Stimulated activated naive CD8-positive, alpha-beta T cell treated with anti-CD3 and anti-CD28 coated beads, Interleukin-15, Interleukin-2, amounts not matched to agents 100 U/mL and 50 U/mL, for 24 hours (primary cell): Measurements from ENCODE around the gene TACC2.
"Not testable (repeated sequence)": the region's sequence is repeated elsewhere in the genome, so short reads cannot be mapped to it uniquely, and the experiment has no call there.

ENCODE experiments used
- ATAC-seq: fragments of 150-1000 bp; cut with Tn5 transposase; one replicate; pipeline ENCODE4 v1.10.0; 2021
- DNase-seq: peaks from one replicate; pipeline ENCODE4 v3.0.0; 2021

The TACC2 gene

DNA sequence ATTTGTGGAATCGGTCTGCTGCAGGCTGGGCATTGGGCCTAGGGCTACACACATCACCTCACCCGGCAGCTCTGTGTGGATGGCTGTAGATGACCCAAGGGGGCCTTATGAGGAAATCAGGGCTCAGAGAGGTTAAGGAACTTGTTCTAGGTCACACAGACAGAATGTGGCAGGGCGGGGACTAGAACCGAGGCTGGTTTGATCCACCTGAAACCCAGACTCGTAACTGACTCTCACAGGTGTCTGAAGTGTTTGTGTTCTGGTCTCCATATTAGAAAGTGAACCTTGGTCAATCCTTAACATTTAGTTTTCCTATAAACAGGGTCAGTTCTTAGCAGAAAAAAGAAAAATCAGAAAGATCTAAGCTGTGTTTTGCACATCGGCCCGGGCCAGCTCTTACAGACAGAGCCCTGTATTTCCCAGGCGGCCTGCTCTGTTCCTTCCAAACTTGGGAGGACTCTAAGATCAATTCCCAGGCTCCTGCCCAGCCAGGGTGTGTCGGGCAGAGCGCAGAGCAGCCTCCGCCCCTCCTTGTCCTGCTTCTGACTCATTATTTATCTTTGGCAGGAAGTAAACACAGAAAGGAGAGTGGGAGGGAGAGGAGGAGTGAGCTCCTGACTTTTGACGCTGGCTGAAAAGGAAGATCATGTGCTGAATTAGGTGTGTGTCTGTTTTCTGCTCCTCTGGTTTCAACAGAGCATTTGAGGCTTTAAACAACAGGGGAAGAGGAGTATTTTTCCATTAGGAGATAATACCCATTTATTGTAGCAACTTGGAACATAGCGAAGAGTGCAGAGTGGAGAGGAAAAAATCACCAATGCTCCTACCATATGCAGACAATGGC is 74.1 kb downstream of the TACC2 start:
- no peak for DNase-seq
- ATAC-seq, result no peak

DNA sequence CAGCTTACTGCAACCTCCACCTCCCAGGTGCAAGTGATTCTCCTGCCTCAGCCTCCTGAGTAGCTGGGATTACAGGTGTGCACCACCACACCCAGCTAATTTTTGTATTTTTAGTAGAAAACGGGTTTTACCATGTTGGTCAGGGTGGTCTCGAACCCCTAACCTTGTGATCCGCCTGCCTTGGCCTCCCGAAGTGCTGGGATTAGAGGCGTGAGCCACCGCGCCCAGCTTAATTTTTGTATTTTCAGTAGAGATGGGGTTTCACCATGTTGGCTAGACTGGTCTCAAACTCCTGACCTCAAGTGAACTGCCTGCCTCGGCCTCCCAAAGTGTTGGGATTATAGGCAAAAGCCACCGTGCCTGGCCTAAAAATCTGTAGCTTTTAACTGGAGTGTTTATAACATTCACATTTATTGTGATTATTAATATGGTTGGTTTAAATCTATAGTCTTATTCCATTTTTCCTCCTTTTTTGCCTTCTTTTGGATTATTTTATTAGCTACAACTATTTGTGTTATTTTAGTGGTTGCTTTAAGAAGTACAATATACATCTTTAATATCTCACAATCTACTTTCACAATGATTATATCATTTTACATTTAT is 77.5 kb downstream of the TACC2 start:
- not testable (repeated sequence) for ATAC-seq, DNase-seq

DNA sequence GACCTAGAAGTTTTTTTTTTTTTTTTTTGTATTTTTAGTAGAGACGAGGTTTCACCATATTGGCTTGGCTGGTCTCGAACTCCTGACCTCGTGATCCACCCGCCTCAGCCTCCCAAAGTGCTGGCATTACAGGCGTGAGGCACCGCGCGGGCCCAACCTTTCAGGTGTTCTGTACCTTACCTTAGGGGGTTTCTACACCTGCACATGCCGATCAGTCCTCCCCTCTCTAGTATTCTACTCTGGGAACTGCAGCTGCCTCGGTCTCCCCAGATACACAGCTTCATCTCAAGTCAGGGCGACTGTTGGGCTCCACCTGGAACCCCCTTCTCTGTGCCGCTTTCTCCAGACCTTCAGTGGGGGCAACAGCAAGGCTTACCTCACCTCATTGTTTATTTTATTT is 79.9 kb downstream of the TACC2 start:
- DNase-seq (no peak), ATAC-seq (no peak)

DNA sequence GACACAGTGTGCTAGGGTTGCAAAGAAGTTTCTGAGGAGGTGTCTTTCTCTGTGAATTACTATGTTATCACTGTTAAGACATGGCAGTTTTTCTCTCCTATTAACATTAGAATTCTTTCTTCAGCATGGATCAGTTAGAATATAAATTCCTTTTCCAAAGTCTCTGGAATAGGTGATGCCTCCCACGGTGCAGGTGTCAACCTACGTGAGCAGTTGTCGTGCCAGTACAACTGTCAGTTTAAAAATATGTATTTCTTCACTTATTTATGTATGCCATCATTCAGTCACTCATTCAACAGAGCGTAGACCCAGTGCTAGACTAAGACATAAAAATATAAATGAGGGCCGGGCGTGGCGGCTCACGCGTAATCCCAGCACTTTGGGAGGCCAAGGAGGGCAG is 83.5 kb downstream of the TACC2 start:
- no peak for ATAC-seq
- no peak for DNase-seq

DNA sequence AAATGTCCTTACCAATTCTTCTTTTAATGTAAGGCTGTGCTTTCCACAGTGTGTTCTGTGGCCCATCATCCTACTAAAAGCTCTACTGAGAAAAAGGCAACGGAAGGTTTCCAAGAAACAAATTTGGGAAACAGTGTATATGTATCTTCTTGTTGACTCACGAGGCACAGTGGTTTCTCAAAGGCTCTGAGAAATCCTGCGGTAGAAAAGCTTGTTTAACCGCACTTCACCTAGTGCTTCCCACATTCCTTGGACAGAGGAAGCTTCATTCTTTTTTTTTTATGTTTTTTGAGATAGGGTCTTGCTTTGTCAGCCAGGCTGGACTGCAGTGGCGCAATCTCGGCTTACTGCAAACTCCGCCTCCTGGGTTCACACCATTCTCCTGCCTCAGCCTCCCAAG is 84.5 kb downstream of the TACC2 start:
- DNase-seq, result no peak
- no peak for ATAC-seq

DNA sequence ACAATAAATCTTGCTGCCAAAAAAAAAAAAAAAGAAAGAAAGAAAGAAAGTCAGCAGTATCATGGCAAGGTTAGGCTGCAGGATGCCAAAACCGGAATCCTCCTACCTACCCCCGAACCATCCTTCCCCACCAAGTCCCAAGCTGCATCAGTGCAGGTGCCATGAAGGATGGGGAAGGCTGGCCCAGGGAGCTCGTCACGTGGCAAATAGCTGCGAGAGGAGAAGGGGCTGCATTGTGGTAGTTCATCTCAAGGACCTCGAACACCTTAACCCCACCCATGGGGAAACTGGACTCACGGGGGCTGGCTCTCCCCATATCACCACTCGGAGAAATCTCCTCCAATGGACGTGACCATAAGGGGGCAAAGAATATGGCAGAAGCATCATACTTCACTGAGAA is 86.2 kb downstream of the TACC2 start:
- no peak for ATAC-seq
- DNase-seq, result no peak

DNA sequence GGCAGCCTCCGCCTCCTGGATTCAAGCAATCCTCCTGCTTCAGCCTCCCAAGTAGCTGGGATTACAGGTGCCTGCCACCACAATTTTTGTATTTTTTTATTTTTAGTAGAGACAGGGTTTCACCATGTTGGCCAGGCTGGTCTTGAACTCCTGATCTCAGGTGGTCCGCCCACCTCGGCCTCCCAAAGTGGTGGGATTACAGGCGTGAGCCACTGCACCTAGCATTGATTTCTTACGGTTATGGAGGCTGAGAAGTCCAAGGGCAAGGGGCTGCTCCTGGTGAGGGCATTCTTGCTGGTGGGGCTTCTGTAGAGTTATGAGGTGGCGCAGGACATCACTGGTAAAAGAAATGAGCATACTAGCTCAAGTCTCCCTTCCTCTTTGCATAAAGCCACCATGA is 86.9 kb downstream of the TACC2 start:
- not testable (repeated sequence) for ATAC-seq, DNase-seq

DNA sequence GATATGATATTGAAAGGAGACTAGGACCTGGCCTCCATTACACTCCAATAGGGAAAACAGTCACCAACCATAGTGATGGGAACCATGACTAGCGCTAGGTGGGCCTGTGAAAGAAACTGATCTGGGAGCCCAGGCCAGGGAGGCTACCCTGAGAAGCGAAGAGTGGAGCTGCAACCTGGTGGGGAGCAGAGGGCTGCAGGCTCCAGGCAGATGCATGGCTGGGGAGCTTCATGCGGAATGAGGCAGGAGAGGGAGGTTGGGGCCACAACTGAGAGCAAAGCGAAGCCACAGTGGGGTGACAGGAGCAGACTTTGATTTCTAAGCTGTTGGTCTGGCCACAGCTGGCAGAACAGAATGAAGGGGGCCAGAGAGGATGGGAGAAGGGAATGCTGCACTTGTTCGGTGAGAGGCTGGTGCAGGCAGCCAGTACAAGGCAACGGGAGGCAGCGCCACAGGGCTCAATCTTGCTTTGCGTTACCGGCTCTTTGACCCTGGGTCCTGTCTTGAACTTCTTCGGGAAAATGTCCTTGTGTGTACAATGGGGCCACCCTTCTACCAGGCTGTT is 88.4 kb downstream of the TACC2 start:
- DNase-seq (no peak), ATAC-seq (no peak)

DNA sequence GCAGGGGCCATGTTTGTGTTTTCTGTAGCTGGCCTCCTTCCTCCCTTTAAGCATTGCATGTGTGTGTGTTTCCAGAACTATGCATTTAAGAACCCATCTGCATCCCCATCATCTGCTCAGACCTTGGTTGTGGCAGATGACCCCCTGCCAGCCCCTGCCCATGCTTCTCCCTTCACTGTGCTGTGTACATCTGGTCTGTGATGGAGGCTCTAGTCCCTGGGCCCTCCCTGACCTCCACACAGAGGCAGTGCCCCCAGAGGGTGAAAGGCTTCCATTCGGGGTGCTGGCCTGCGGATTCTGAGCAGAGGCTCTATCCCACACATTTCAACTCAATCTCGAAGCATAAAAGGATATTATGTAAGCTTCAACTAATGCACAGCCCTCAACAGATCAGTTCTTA is 89.4 kb downstream of the TACC2 start:
- no peak for DNase-seq
- ATAC-seq, result no peak

DNA sequence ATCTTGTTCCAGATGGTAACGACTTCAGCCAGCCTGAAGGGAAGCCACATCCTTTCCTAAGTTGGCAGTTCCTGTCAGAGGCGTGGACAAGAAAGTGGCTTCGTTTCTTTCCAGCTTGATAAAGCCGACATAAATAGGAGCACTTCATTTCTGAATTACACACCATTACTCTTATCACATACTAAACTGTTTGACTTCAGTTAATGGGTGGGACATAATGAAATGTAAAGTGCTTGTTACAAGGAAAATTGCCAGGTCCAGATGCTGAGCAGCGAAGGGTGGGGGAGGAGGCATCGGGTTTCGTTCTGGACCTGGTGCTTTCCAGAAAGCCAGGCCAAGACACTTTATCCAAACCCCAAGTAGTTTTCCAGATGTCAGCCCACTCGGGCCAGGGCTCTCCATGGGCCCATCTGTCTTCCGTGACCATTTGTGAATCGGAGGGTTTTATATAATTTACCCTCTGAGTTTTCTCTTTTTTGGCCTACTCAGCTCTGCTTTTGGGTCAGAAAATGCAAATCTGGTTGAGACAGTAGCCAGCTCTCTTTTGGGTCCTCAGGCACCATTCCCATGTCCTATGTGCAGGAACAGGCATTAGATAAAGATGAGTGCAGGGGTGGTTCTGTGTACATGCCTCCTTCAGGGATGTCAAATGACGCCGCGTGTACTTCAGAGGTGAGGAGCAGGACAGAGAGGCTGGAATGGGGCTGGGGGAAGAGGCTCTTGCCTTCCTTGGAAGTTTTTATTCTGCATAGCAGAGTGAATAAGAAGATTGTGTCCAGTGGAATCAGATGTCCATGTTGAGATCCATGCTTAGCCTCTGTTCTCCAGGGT is 90.2 kb downstream of the TACC2 start:
- no peak for ATAC-seq
- no peak for DNase-seq

DNA sequence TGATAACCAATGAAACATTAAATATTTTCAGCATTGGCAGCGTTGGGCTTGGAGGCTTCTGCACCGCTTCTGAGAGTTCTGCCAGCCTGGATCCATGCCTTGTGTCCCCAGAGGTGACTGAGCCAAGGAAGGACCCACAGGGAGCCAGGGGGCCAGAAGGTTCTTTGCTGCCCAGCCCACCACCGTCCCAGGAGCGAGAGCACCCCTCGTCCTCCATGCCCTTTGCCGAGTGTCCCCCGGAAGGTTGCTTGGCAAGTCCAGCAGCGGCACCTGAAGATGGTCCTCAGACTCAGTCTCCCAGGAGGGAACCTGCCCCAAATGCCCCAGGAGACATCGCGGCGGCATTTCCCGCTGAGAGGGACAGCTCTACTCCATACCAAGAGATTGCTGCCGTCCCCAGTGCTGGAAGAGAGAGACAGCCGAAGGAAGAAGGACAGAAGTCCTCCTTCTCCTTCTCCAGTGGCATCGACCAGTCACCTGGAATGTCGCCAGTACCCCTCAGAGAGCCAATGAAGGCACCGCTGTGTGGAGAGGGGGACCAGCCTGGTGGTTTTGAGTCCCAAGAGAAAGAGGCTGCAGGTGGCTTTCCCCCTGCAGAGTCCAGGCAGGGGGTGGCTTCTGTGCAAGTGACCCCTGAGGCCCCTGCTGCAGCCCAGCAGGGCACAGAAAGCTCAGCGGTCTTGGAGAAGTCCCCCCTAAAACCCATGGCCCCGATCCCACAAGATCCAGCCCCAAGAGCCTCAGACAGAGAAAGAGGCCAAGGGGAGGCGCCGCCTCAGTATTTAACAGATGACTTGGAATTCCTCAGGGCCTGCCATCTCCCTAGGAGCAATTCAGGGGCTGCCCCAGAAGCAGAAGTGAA is 93.9 kb downstream of the TACC2 start:
- no peak for DNase-seq
- ATAC-seq, result no peak

DNA sequence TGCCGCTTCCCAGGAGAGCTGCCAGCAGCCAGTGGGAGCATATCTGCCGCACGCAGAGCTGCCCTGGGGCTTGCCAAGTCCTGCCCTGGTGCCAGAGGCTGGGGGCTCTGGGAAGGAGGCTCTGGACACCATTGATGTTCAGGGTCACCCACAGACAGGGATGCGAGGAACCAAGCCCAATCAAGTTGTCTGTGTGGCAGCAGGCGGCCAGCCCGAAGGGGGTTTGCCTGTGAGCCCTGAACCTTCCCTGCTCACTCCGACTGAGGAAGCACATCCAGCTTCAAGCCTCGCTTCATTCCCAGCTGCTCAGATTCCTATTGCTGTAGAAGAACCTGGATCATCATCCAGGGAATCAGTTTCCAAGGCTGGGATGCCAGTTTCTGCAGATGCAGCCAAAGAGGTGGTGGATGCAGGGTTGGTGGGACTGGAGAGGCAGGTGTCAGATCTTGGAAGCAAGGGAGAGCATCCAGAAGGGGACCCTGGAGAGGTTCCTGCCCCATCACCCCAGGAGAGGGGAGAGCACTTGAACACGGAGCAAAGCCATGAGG is 94.6 kb downstream of the TACC2 start:
- ATAC-seq, result no peak
- DNase-seq, result no peak

DNA sequence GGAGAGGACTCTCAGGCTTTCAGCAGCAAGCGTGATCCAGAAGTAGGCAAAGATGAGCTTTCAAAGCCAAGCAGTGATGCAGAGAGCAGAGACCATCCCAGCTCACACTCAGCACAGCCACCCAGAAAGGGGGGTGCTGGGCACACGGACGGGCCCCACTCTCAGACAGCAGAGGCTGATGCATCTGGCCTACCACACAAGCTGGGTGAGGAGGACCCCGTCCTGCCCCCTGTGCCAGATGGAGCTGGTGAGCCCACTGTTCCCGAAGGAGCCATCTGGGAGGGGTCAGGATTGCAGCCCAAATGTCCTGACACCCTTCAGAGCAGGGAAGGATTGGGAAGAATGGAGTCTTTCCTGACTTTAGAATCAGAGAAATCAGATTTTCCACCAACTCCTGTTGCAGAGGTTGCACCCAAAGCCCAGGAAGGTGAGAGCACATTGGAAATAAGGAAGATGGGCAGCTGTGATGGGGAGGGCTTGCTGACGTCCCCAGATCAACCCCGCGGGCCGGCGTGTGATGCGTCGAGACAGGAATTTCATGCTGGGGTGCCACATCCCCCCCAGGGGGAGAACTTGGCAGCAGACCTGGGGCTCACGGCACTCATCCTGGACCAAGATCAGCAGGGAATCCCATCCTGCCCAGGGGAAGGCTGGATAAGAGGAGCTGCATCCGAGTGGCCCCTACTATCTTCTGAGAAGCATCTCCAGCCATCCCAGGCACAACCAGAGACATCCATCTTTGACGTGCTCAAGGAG is 95.5 kb downstream of the TACC2 start:
- ATAC-seq, result no peak
- no peak for DNase-seq

DNA sequence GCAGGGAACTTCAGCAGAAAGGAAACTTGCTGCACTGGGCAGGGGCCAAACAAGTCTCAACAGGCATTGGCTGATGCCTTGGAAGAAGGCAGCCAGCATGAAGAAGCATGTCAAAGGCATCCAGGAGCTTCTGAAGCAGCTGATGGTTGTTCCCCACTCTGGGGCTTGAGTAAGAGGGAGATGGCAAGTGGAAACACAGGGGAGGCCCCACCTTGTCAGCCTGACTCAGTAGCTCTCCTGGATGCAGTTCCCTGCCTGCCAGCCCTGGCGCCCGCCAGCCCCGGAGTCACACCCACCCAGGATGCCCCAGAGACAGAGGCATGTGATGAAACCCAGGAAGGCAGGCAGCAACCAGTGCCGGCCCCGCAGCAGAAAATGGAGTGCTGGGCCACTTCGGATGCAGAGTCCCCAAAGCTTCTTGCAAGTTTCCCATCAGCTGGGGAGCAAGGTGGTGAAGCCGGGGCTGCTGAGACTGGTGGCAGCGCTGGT is 96.5 kb downstream of the TACC2 start:
- DNase-seq (no peak), ATAC-seq (no peak)

DNA sequence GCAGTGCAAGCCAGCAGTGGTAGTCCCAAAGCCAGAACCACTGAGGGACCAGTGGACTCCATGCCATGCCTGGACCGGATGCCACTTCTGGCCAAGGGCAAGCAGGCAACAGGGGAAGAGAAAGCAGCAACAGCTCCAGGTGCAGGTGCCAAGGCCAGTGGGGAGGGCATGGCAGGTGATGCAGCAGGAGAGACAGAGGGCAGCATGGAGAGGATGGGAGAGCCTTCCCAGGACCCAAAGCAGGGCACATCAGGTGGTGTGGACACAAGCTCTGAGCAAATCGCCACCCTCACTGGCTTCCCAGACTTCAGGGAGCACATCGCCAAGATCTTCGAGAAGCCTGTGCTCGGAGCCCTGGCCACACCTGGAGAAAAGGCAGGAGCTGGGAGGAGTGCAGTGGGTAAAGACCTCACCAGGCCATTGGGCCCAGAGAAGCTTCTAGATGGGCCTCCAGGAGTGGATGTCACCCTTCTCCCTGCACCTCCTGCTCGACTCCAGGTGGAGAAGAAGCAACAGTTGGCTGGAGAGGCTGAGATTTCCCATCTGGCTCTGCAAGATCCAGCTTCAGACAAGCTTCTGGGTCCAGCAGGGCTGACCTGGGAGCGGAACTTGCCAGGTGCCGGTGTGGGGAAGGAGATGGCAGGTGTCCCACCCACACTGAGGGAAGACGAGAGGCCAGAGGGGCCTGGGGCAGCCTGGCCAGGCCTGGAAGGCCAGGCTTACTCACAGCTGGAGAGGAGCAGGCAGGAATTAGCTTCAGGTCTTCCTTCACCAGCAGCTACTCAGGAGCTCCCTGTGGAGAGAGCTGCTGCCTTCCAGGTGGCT is 97.7 kb downstream of the TACC2 start:
- DNase-seq (no peak), ATAC-seq (no peak)

DNA sequence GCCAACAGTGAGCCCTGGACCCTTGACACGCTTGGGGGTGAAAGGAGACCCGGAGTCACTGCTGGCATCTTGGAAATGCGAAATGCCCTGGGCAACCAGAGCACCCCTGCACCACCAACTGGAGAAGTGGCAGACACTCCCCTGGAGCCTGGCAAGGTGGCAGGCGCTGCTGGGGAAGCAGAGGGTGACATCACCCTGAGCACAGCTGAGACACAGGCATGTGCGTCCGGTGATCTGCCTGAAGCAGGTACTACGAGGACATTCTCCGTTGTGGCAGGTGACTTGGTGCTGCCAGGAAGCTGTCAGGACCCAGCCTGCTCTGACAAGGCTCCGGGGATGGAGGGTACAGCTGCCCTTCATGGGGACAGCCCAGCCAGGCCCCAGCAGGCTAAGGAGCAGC is 98.5 kb downstream of the TACC2 start:
- no peak for DNase-seq
- ATAC-seq, result no peak

DNA sequence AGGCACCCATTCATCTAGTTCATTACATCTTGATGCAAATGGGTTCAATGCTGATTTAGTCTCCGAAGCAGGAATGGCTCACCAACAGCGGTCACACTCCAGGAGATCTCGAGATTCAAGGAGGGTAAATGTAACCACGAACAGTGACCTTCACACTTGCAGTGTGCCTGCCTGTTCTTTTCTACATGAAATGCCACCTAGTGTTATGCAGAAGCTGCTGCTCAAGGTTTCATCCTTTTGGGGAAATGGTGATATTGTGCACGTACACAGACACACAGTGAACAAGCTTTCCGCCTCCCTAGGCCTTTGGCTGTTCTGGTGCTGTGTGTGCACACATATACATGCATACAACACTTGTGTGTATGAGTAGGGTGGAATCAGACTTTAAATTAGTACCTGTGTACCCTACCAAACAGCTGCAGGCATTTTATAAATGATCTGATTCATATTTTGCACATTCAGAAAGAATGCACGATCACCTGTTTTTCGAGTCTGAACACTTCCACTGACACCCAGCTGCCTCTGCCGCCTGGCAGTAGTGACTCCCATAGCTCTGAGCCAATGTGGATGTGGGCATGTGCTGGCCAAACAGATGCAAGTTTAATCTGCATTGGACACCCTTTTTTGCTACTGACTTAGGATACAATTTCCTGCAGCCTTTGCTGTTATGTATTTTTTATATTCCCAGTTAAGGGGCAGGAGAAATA is 100.5 kb downstream of the TACC2 start:
- ATAC-seq, result no peak
- DNase-seq, result no peak

DNA sequence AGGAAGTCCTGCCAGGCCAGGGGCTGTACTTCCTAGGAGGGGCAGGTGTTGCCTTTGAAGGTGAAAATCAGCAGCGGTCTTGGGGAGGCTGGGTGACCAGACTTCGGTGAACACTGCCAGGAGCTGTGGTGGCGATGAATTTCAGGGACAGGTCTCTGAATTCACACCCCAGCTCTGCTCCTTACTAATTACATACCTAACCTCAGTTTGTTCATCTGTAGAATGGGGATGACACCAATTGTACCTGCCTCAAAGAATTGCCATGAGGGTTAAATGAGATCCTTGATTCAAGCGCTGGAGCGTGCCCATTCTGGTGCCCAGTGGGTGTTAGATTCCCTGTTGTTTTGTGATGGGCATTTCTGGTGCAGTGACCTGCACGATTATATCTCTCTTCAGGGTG is 102.8 kb downstream of the TACC2 start:
- ATAC-seq, result no peak

DNA sequence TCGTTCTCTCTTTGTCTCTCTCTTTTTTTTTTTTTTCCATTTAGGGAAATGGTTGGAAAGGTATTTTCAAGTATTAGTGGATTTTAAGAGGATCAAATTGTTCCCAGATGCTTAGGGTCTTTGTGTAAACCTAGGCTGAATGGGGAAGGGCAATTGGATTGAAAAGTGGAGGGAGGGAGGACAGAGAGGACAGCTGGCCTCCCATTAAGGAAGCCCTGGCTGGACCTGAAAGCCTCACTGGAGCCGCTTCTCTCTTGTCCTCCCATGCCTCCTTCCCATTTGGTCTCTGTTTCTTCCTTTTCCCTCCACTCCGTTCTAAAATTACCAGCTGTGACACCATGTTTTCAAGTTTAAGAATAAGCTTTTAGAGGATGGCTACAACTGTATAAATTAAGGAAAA is 104.1 kb downstream of the TACC2 start:
- DNase-seq, result no peak
- ATAC-seq, result no peak

More for the DNA sequence above, 102.8 kb downstream of the TACC2 start:
- DNase-seq, result no peak
